Smooth muscle cell of the pulmonary artery (primary cell): ENCODE results near the gene ISLR2. TPM values are rescaled to one million over a fixed set of nuclear protein-coding genes. Genes with fewer than 3 reads are reported as not detected.

Experiments
- total RNA-seq: library from RNA; depleted of rRNA; stranded (reverse); fragments of >200 nt; gene quantifications from 2 replicates; pipeline ENCODE4 v1.2.3, GENCODE V29; 2014

Gene ISLR2, protein sequence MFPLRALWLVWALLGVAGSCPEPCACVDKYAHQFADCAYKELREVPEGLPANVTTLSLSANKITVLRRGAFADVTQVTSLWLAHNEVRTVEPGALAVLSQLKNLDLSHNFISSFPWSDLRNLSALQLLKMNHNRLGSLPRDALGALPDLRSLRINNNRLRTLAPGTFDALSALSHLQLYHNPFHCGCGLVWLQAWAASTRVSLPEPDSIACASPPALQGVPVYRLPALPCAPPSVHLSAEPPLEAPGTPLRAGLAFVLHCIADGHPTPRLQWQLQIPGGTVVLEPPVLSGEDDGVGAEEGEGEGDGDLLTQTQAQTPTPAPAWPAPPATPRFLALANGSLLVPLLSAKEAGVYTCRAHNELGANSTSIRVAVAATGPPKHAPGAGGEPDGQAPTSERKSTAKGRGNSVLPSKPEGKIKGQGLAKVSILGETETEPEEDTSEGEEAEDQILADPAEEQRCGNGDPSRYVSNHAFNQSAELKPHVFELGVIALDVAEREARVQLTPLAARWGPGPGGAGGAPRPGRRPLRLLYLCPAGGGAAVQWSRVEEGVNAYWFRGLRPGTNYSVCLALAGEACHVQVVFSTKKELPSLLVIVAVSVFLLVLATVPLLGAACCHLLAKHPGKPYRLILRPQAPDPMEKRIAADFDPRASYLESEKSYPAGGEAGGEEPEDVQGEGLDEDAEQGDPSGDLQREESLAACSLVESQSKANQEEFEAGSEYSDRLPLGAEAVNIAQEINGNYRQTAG
- total RNA-seq = 0.07 and 0.10 TPM in 2 replicates

GRCh38 chr15:74130155-74130848 is at the start of gene ISLR2:
ISLR2 (plus strand) TSS chr15:74130586; CDS start chr15:74132755, 2,169 bp downstream.

GRCh38 chr15:74082450-74082849 is 47.9 kb upstream of the ISLR2 start, which contains the start of gene GOLGA6A:
GOLGA6A (minus strand) TSS chr15:74082550; CDS start chr15:74082509, 41 bp downstream.

DNA sequence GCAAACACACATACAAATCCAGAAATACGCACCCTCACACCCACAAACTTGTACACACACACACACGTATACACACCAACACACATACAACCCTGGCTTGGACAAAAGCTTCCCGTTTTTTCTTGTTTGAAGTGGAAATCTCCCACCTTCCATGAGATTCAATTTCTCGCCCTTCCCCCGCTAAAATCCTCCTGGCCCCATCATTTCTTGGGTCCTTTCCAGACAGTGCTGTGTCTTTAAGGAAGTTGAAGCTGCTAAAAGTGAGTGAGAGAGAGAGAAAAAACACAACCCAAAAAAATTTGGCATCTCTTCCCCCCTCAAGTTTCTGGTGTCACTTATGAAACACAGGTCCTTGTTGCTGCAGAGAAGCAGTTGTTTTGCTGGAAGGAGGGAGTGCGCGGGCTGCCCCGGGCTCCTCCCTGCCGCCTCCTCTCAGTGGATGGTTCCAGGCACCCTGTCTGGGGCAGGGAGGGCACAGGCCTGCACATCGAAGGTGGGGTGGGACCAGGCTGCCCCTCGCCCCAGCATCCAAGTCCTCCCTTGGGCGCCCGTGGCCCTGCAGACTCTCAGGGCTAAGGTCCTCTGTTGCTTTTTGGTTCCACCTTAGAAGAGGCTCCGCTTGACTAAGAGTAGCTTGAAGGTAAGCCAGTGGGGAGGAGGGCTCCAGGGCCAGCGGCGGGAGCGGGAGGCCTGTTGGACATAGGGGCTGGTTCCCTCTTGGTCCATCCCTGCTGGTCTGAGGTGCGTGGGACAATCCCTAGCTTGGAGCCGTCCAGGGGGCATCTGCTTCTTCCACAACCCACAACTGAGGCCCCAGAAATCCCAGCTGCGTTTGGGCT is 43.2 kb downstream of the ISLR2 start, which contains the start of gene ISLR:
Gene ISLR (plus strand): TSS at position 331 of the 839 bp plus-strand sequence. CDS start 1,149 bp downstream, outside the sequence.

Other genes with a start within 250 kb of the ISLR2 start
- gene LOXL1, start 204.1 kb upstream of the ISLR2 start, total RNA-seq = 126 and 275 TPM in 2 replicates
- 25.9 and 26.6 TPM in 2 replicates for gene STOML1, start 138.3 kb upstream of the ISLR2 start, total RNA-seq
- 58.3 and 71.4 TPM in 2 replicates for gene PML, start 135.9 kb upstream of the ISLR2 start, total RNA-seq
- 0.03 and 0.07 TPM in 2 replicates for gene GOLGA6A, start 48.0 kb upstream of the ISLR2 start, total RNA-seq
- 35.0 and 134 TPM in 2 replicates for gene ISLR, start 43.1 kb downstream of the ISLR2 start, total RNA-seq
- gene STRA6, start 72.2 kb downstream of the ISLR2 start, total RNA-seq = 0.59 and 2.6 TPM in 2 replicates
- gene CCDC33, start 105.7 kb downstream of the ISLR2 start, total RNA-seq = 0.07 TPM in 1 of 2 replicates, not detected in the other
- 0.26 and 0.50 TPM in 2 replicates for gene CYP11A1, start 237.1 kb downstream of the ISLR2 start, total RNA-seq